Stimulated activated naive CD8-positive, alpha-beta T cell treated with anti-CD3 and anti-CD28 coated beads, Interleukin-15, amount 100 ng/mL, for 72 hours (primary cell): Measurements from ENCODE around the gene CHRM3.
A peak's percentile ranks its signal among the peaks of the same experiment; 100 is the strongest.
"Not testable (repeated sequence)": the region's sequence is repeated elsewhere in the genome, so short reads cannot be mapped to it uniquely, and the experiment has no call there.

Experiments used
- ATAC-seq: fragments of 150-1000 bp; cut with Tn5 transposase; 2 replicates; pipeline ENCODE4 v1.10.0; 2021; ENCODE audit warnings: mild to moderate bottlenecking, moderate library complexity
- DNase-seq, 2 donors: peaks; one replicate each; pipeline ENCODE4 v3.0.0; 2021 to 2022
- H3K27ac Mint-ChIP-seq, 2 donors: one replicate each; pipeline ENCODE4 v1.8.0; 2022; ENCODE audit warnings: mild to moderate bottlenecking in 2 of 2, mixed read lengths in 2 of 2, moderate library complexity in 2 of 2
- H3K27me3 Mint-ChIP-seq: one replicate; pipeline ENCODE4 v1.8.0; 2022; ENCODE audit warnings: mixed read lengths
- H3K4me1 Mint-ChIP-seq: one replicate; pipeline ENCODE4 v1.8.0; 2022; ENCODE audit warnings: mild to moderate bottlenecking, mixed read lengths
- H3K4me3 Mint-ChIP-seq, 2 donors: one replicate each; pipeline ENCODE4 v1.8.0; 2022; ENCODE audit warnings: mild to moderate bottlenecking in 2 of 2, mixed read lengths in 2 of 2, moderate library complexity in 1 of 2
- H3K9me3 Mint-ChIP-seq, 2 donors: one replicate each; pipeline ENCODE4 v1.8.0; 2022; ENCODE audit warnings: mixed read lengths in 2 of 2

CHRM3 gene

DNA sequence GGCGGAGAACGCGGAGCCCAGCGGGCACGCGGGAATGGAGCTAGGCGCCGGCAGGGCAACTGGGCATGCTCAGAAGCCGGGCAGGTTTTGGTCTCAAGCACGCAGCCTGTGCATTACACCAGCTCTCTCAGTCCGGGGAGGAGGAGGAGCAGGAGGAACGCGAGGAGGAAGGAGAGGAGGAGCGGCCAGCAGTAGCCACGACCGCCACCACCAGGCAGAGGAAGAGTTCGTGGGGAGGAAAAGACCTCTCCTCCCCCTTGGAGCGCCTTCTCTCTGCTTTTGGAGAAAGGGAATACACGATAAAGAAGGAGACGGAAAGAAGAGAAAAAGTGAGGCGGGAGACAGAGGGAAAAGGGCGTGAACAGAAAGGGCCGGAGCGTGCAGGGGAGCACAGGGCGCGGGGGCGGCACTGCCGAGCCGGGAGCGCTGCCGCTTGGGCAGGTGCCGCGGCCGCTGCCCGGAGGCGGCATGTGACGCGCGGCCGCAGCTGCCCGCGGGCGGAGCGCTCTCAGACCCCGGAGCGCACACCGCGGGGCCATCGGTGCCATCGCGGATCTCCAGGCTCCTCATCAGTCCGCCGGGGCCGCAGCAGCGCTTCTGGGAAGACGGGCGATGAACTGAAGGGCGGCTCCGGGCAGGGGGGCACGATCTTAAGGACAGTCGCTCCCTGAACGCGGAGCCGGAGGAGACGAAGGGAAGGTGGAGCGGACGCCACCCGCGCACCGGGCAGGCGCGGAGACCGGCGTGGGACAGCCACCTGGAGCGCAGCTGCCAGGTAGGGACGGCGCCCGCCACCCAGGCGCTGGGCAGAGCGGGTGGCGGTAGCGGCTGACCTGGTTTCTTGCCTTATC, at the start of gene CHRM3:
Gene CHRM3 (plus strand): TSS at position 116 of the 851 bp plus-strand sequence. CDS start 520,884 bp downstream, outside the sequence.
- peak within 1 kb of the TSS; percentile 89 to 91 for H3K4me3 Mint-ChIP-seq
- ATAC-seq (peak; percentile 71), DNase-seq (peak; percentile 15)
- peak within 1 kb of the TSS in 1 of 2 donors; percentile 6 for H3K27ac Mint-ChIP-seq
- no peaks in the 10 kb centered on the region for H3K9me3 Mint-ChIP-seq
- peaks cover 30% of the 10 kb centered on the region for H3K4me1 Mint-ChIP-seq
- peaks cover 94% of the 10 kb centered on the region for H3K27me3 Mint-ChIP-seq

- H3K27ac Mint-ChIP-seq, result no peak overlapping the region
- no peak overlapping the region for H3K4me3 Mint-ChIP-seq
- no peaks in the 10 kb centered on the region for H3K9me3 Mint-ChIP-seq
- peaks cover 14% of the 10 kb centered on the region for H3K27me3 Mint-ChIP-seq
- DNase-seq (no peak), ATAC-seq (no peak)
- no peaks in the 10 kb centered on the region for H3K4me1 Mint-ChIP-seq
These were observed 48.5 kb upstream of the CHRM3 start for GRCh38 chr1:239337799-239338430.

- no peak overlapping the region for H3K27ac Mint-ChIP-seq
- ATAC-seq, result no peak
- H3K4me3 Mint-ChIP-seq, result no peak overlapping the region
- no peaks in the 10 kb centered on the region for H3K9me3 Mint-ChIP-seq
- H3K27me3 Mint-ChIP-seq, result no peaks in the 10 kb centered on the region
- no peak for DNase-seq
- H3K4me1 Mint-ChIP-seq, result no peaks in the 10 kb centered on the region
These were observed 38.6 kb upstream of the CHRM3 start for GRCh38 chr1:239347776-239348175.

DNA sequence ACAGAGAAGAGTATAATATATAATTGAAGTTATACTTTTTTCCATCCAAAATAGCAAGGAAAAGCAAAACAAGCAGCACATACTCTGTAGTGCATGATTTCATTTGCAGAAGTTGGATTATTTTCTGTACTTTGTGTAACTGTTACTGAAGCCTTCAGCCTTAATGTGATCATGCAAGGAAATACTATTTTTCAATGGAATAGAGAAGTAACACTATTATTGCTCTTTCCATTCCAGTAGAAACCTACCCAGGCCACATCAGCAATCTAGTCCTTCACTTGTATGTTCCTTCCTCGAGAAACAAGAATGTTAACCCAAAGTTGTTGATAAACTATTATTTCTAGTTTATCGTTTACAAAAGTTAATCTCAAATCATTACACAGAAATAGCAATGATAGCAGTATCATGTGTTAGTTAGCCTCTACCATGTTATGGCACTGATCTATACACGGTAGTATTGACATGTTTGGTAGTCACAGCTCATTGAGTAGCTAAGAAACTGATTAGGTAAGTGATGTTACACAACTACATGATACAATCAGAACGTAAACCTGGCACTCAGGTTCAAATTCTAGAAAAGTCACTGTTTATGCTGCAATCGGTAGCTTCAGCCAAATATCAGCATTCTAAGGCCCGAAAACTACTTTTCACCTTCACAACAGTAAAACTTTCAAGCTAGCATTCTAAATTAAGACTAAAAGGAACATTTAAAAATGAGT, 37.6 kb upstream of the CHRM3 start:
- Mint-ChIP-seq H3K27ac (no peak overlapping the region), H3K4me1 (no peaks in the 10 kb centered on the region), H3K9me3 (no peaks in the 10 kb centered on the region), H3K27me3 (no peaks in the 10 kb centered on the region), H3K4me3 (no peak overlapping the region)
- DNase-seq, result no peak
- no peak for ATAC-seq

GRCh38 chr1:239349699-239350098, 36.7 kb upstream of the CHRM3 start:
- no peak for ATAC-seq

GRCh38 chr1:239353536-239353935, 32.8 kb upstream of the CHRM3 start:
- no peak overlapping the region for H3K27ac Mint-ChIP-seq
- no peak overlapping the region for H3K4me3 Mint-ChIP-seq
- H3K27me3 Mint-ChIP-seq, result peaks cover 7% of the 10 kb centered on the region
- no peak for DNase-seq
- no peaks in the 10 kb centered on the region for H3K4me1 Mint-ChIP-seq
- no peak for ATAC-seq
- H3K9me3 Mint-ChIP-seq, result no peaks in the 10 kb centered on the region

More at GRCh38 chr1:239349699-239350098, 36.7 kb upstream of the CHRM3 start:
- Mint-ChIP-seq H3K27ac (no peak overlapping the region), H3K4me3 (no peak overlapping the region), H3K4me1 (no peaks in the 10 kb centered on the region), H3K9me3 (no peaks in the 10 kb centered on the region), H3K27me3 (no peaks in the 10 kb centered on the region)
- DNase-seq, result no peak

GRCh38 chr1:239354231-239354630, 32.1 kb upstream of the CHRM3 start:
- peaks cover 7% of the 10 kb centered on the region for H3K27me3 Mint-ChIP-seq
- no peak for DNase-seq
- no peak overlapping the region for H3K27ac Mint-ChIP-seq
- H3K4me3 Mint-ChIP-seq, result no peak overlapping the region
- no peak for ATAC-seq
- no peaks in the 10 kb centered on the region for H3K4me1 Mint-ChIP-seq
- no peaks in the 10 kb centered on the region for H3K9me3 Mint-ChIP-seq

DNA sequence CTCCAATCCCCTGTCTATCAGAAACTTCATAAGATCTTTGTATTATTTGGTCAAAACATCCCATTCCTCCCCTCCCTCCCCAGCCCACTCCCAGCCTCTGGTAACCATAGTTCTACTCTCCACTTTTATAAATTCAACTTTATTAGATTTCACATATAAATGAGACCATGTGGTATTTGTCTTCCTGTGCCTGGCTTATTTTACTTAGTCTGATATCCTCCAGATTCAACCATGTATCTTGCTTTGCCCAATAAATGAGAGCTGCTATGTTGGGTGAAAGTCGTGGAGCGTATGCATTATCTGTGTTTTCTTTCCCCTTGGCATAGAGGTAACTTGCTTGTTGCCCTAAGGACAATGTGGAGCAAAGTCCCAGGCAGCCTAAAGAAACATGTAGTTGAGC, 28.5 kb upstream of the CHRM3 start:
- DNase-seq (no peak), ATAC-seq (no peak)
- no peak overlapping the region for H3K4me3 Mint-ChIP-seq
- H3K27me3 Mint-ChIP-seq, result peaks cover 15% of the 10 kb centered on the region
- H3K27ac Mint-ChIP-seq, result no peak overlapping the region
- peaks cover 5% of the 10 kb centered on the region for H3K4me1 Mint-ChIP-seq
- H3K9me3 Mint-ChIP-seq, result no peaks in the 10 kb centered on the region

DNA sequence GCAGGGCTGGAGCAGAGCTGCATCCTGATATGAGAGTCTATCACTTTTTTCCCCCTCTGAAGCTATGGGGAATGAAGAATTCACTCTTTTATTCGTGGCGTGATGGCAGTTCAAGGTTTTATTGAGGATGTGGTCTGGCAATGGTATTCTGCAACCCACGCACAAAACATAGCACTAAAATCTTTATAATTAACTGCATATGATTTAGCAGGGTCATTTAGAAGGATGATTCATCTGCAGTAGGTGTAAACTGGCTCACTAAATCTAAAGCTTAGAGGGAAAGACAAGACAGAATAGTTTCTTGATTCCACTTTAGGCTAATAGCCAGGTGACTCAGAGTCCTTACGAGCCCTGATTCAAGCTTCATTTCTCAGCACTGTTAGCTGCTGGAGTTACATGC, 25.0 kb upstream of the CHRM3 start:
- Mint-ChIP-seq H3K27ac (no peak overlapping the region), H3K4me1 (peaks cover 5% of the 10 kb centered on the region), H3K27me3 (peaks cover 8% of the 10 kb centered on the region), H3K9me3 (no peaks in the 10 kb centered on the region), H3K4me3 (no peak overlapping the region)
- DNase-seq (no peak), ATAC-seq (no peak)

DNA sequence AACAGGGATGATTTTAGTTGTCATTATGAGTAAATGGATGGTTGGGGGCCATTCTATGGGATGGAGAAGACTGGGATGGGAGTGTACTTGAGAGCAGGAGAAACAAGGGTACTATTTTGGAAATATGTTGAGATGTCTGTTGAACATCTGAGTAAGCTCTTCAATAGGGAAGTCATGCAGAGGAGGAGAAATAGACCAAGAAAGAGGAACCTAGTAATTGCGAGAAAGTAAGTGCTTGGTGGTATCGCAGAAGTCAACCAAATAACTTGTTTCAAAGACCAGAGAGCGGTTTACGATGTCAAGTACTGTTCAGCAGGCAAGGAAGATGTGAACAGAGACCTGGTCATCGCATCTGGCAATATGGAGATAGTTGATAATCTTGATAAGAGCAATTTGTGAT, 22.4 kb upstream of the CHRM3 start:
- Mint-ChIP-seq H3K4me3 (no peak overlapping the region), H3K9me3 (no peaks in the 10 kb centered on the region), H3K27ac (no peak overlapping the region), H3K4me1 (peaks cover 5% of the 10 kb centered on the region), H3K27me3 (peaks cover 8% of the 10 kb centered on the region)
- DNase-seq (no peak), ATAC-seq (no peak)

- peaks cover 11% of the 10 kb centered on the region for H3K27me3 Mint-ChIP-seq
- no peaks in the 10 kb centered on the region for H3K4me1 Mint-ChIP-seq
- no peak overlapping the region for H3K4me3 Mint-ChIP-seq
- DNase-seq (no peak), ATAC-seq (no peak)
- no peaks in the 10 kb centered on the region for H3K9me3 Mint-ChIP-seq
- H3K27ac Mint-ChIP-seq, result no peak overlapping the region
These were observed 19.1 kb upstream of the CHRM3 start for GRCh38 chr1:239367196-239367810.

- no peaks in the 10 kb centered on the region for H3K4me1 Mint-ChIP-seq
- H3K9me3 Mint-ChIP-seq, result no peaks in the 10 kb centered on the region
- no peak for DNase-seq
These were observed 17.8 kb upstream of the CHRM3 start for GRCh38 chr1:239368436-239369109.

DNA sequence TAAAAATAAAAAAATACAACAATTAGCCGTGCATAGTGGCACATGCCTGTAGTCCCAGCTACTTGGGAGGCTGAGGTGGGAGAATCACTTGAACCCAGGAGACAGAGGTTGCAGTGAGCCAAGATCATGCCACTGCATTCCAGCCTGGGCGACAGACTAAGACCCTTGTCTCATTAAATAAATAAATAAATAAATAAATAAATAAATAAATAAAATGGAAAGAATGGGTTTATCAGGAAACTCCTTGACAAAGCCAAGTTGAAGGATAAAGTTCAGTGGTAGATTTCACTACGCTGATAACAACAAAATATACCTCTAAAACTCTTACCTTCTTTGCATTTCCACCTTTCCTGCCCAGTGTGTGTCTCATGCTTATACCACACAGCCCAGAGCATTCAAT, 15.5 kb upstream of the CHRM3 start:
- not testable (repeated sequence) for H3K9me3 Mint-ChIP-seq, H3K4me3 Mint-ChIP-seq, ATAC-seq, H3K27ac Mint-ChIP-seq, H3K27me3 Mint-ChIP-seq, H3K4me1 Mint-ChIP-seq, DNase-seq

More at GRCh38 chr1:239368436-239369109, 17.8 kb upstream of the CHRM3 start:
- Mint-ChIP-seq H3K27me3 (peaks cover 10% of the 10 kb centered on the region), H3K27ac (no peak overlapping the region), H3K4me3 (no peak overlapping the region)
- no peak for ATAC-seq

DNA sequence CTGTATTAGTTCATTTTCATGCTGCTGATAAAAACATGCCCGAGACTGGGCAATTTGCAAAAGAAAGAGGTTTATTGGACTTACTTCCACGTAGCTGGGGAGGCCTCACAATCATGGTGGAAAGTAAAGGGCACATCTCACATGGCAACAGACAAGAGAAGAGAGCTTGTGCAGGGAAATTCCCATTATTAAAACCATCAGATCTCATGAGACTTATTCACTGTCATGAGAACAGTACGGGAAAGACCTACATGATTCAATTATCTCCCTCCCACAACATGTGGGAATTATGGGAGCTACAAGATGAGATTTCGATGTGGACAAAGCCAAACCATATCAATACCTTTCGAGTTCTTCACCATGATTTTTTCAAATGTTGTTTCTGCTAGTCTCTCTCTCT, 3.7 kb upstream of the CHRM3 start:
- H3K27ac Mint-ChIP-seq, result no peak overlapping the region
- H3K27me3 Mint-ChIP-seq, result peaks cover 55% of the 10 kb centered on the region
- no peak overlapping the region for H3K4me3 Mint-ChIP-seq

GRCh38 chr1:239383714-239384113, 2.7 kb upstream of the CHRM3 start:
- H3K27me3 Mint-ChIP-seq, result peaks cover 66% of the 10 kb centered on the region
- H3K9me3 Mint-ChIP-seq, result no peaks in the 10 kb centered on the region
- DNase-seq (no peak), ATAC-seq (no peak)
- H3K4me3 Mint-ChIP-seq, result no peak overlapping the region
- no peak overlapping the region for H3K27ac Mint-ChIP-seq
- H3K4me1 Mint-ChIP-seq, result peaks cover 30% of the 10 kb centered on the region

More for the DNA sequence above, 3.7 kb upstream of the CHRM3 start:
- no peaks in the 10 kb centered on the region for H3K9me3 Mint-ChIP-seq
- H3K4me1 Mint-ChIP-seq, result peaks cover 23% of the 10 kb centered on the region
- ATAC-seq, result no peak
- no peak for DNase-seq
